CD4-positive, alpha-beta T cell treated with Interleukin-4 for 4 hours (primary cell): Measurements from ENCODE around the gene FAM163B.
A peak's percentile ranks its signal among the peaks of the same experiment; 100 is the strongest.

Experiments
- DNase-seq: peaks from one replicate; pipeline ENCODE4 v3.0.0-alpha.2; 2020

Gene FAM163B

GRCh38 chr9:133539991-133540697 lies 69.0 kb downstream of the FAM163B start:
- no peak for DNase-seq

- no peak for DNase-seq
Observed at GRCh38 chr9:133538851-133539833, 70.0 kb downstream of the FAM163B start.

- no peak for DNase-seq
Observed at GRCh38 chr9:133538176-133538575, 71.0 kb downstream of the FAM163B start.

GRCh38 chr9:133537257-133537656 lies 71.9 kb downstream of the FAM163B start:
- no peak for DNase-seq

DNA sequence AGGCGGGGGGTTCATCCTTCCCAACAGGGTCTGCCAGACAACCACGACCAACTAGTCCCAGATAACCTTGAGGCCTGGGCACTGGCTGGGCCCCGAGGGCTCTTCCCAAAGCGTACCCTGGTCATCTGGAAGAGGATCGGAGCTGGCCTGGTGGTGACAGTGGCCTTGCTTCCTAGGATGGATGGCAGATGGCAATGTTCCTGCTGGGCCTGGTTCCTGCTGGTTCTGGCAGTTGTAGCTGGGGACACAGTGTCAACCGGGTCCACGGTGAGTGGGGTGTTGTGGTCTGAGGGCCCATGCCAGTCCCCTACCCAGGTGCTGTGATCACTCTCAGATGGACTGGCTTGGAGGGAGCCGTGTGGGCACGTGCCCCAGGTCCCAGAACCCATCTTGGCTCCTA lies 72.7 kb downstream of the FAM163B start:
- DNase-seq: no peak

DNA sequence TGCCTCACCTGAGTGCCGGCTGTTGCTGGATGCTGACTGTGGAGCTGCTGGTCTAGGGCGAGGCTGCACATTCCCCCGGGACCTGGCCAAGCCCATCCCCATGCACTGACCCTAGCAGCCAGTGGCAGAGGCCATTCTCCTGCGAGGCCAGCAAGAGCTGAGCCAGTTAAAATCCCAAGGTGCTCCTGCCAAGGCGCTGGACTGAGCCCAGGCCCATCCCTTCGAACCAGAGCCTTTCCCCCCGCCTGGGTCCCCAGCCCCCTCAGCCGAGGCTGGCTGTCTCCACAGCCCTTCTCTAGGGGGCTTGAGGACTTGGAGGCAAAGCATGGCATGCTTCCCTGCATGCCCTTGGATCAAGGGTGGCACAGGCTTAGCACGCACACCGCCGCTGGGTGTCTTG lies 73.1 kb downstream of the FAM163B start:
- no peak for DNase-seq

- DNase-seq: no peak
Observed at GRCh38 chr9:133535306-133535877, 73.8 kb downstream of the FAM163B start.

DNA sequence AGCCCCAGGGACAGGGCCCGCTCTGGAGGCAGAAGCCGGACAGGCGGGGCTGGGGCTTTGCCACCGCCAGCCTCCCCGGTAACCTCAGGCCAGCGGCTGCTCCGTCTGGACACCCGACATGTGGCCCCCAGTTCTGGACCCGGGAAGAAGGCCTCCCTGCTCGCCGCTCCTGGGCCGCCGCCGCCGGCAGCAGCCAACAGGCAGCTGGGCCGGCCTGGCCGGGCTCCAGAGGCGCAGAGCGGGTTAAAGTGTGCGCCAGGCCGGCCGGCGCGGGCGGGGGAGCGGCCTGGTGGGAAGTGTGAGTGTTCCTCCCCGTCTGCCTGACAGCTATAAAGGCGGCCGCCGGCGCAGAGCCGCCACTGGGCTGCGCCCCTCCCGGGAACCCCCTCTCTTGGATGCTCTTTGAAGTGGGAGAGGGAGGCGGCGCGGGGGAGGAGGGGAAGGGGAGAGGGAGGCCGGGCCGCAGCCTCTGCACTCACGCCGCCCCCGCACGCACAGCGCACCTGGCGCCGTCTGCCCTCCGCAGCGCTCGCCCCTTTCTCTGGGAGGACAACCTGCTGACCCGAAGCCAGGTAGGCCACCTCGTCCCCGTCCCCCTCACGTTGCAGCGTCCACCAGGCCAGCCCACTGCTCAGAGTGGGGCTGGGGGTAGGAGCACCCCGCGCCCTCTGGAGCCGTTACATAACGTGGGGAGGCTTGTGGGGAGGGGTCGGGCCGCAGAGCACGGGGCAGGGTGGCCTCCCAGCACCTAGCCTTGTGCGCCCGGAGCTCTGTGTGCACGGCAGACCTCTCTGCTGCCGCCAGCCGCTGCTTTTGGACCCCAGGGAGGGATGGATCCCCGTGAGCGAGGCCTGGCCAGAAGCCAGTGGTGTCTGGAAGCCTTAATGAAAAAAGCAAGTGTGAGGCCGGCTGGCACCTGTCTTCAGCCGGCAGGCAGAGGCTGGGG lies 74.6 kb downstream of the FAM163B start, which contains the start of gene ADAMTSL2:
Gene ADAMTSL2, plus strand, starts transcription at position 359 of the 946 bp plus-strand sequence. CDS start 2,009 bp downstream, outside the sequence.
- DNase-seq: peak; percentile 24

GRCh38 chr9:133533857-133534256 lies 75.3 kb downstream of the FAM163B start:
- no peak for DNase-seq

DNA sequence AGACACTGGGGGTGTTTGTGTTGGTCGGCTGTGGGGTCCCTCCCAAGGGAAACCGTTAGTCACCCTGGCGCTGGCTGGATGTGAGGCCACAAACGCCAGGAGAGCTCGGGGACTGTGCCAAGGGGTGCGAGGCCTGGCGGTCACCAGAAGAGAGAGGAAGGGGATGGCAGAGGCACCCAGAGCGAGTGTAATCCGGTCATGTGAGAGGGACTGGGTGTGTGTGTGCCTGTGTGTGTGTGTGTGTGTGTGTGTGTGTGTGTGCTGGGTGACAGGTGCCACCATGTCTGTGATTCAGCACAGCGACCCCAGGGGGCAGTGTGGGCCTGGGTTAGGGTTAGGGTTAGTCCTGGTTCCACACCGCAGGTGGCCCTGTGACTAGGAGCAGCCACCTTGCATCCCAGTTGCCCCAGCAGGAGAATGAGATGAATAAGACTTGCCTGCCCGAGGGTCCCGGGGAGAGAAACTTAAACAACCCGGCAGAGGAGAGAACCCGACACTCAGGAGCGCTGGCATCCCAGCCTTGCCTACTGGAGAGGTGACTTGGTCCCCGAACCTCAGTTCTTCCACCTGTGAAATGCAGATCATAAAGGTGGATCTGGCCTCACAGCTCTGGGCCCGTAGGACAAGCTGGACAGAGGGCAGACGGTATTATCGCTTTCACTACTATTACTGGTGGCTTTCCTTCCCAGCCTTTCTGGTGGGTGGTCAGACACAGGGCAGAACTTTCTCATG lies 76.1 kb downstream of the FAM163B start:
- peak; percentile 51 for DNase-seq

DNA sequence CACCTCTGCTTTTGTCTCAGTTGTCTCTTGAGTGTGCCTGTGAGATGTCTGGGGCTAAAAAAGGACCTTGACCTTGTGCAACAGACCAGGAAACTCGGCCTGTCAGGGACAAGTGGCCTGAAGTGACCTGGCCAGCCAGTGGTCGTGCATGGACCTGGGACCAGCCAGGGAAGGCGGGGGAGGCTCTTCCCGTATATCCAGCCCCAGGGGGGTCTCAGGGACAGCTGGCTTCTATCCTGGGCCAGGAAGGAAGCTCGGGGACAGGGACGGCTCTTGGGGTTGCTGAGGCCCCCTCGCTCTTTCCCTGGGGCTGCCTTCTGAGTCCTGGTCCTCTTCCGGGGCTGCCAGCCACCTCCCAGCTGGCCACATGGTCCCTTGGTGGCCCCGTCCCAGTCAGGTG lies 77.9 kb downstream of the FAM163B start:
- no peak for DNase-seq

- no peak for DNase-seq
Observed at GRCh38 chr9:133529874-133530273, 79.3 kb downstream of the FAM163B start.

- no peak for DNase-seq
Observed at GRCh38 chr9:133529457-133529856, 79.7 kb downstream of the FAM163B start.

- no peak for DNase-seq
Observed at GRCh38 chr9:133528876-133529241, 80.3 kb downstream of the FAM163B start.

GRCh38 chr9:133528001-133528875 lies 81.0 kb downstream of the FAM163B start:
- no peak for DNase-seq

DNA sequence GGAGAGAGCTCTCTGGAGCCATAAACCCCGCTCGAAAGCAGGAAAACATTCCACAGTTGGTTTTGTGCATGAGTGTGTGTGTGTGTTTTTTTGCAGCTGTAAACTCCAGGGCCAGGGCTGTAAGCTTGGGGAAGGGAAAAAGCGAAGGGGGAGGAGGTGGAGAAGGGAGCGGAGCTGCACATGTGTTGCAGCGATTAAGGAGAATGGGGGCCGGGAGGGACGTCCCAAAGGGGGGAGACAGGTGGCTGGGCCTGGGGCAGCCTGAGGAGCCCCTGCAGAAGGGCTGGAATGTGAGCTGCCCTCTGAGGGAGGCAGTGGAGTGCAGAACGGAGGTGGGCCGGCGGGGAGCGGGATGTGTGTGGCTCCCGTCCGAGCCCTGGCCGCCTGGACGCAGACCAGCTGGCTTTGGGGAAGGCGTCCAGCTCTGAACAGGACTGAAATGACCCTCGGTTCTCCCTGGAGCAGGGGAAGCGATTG lies 81.7 kb downstream of the FAM163B start:
- DNase-seq: no peak
